RWPE2 (cell line): ENCODE results near the gene SUGCT.

ENCODE experiments used
- ATAC-seq: fragments of 200-7000 bp; cut with Tn5 transposase; 3 replicates; pipeline ENCODE4 v1.9.1; 2021; ENCODE audit warnings: low read depth
- DNase-seq: peaks from one replicate; pipeline ENCODE4 v3.0.0-alpha.2; 2020; ENCODE audit warnings: low spot score
- H3K27ac ChIP-seq: fragments of 450-650 bp; 2 replicates; pipeline ENCODE4 v1.5.1; 2017; ENCODE audit warnings: mild to moderate bottlenecking; ENCODE audit not compliant: poor library complexity, severe bottlenecking
- H3K27me3 ChIP-seq: fragments of 250-450 bp; sonication (Bioruptor Pico); 2 replicates; pipeline ENCODE4 v1.5.1; 2021; ENCODE audit warnings: mild to moderate bottlenecking, moderate library complexity; ENCODE audit not compliant: insufficient read depth, poor library complexity, severe bottlenecking
- H3K36me3 ChIP-seq: fragments of 250-450 bp; sonication (Bioruptor Pico); 2 replicates; pipeline ENCODE4 v1.5.1; 2020; ENCODE audit warnings: low read depth, mild to moderate bottlenecking, moderate library complexity
- H3K4me1 ChIP-seq: fragments of 250-450 bp; sonication (Bioruptor Pico); 2 replicates; pipeline ENCODE4 v1.5.1; 2021; ENCODE audit warnings: mild to moderate bottlenecking, moderate library complexity; ENCODE audit not compliant: insufficient read depth, poor library complexity, severe bottlenecking
- H3K4me3 ChIP-seq: fragments of 250-450 bp; sonication (Bioruptor Pico); 2 replicates; pipeline ENCODE4 v1.5.1; 2021; ENCODE audit warnings: mild to moderate bottlenecking, moderate library complexity; ENCODE audit not compliant: severe bottlenecking
- H3K9me3 ChIP-seq: fragments of 250-450 bp; sonication (Bioruptor Pico); 2 replicates; pipeline ENCODE4 v1.5.1; 2021; ENCODE audit warnings: mild to moderate bottlenecking, moderate library complexity; ENCODE audit not compliant: severe bottlenecking
- CTCF ChIP-seq: fragments of 450-650 bp; IDR thresholded peaks from one replicate; pipeline ENCODE4 v1.5.1; 2017; ENCODE audit warnings: mild to moderate bottlenecking, moderate library complexity; ENCODE audit not compliant: poor library complexity, severe bottlenecking

SUGCT gene

GRCh38 chr7:40680657-40681056 is 545.9 kb downstream of the SUGCT start:
- no peaks in the 10 kb centered on the region for H3K9me3 ChIP-seq
- no peak overlapping the region for H3K27ac ChIP-seq
- no peaks in the 10 kb centered on the region for H3K36me3 ChIP-seq
- no peaks in the 10 kb centered on the region for H3K27me3 ChIP-seq
- DNase-seq (no peak), ATAC-seq (peak; percentile 70; the same call in 2 of the 3 replicates)
- peak; percentile 31 for TF ChIP-seq CTCF
- peaks cover 5% of the 10 kb centered on the region for H3K4me1 ChIP-seq
- H3K4me3 ChIP-seq = no peak overlapping the region

DNA sequence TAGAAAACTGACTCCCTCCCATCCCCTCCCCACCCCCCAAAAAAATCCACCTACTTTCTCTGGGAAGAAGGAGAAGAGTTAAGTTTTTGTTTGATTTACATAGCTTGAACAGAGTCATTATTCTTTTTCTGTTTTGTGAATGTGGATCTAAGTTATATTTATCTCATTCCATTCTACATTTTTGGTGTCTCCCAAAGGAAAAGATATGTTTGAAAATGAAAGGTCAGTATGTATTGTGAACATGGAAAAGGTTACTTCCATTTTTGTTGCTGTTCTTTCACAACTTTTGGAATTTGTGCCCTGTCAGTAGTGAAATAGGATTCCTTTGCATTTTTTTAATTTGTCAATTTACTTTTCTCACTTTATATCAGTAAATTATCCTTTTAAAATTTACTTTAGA is 547.9 kb downstream of the SUGCT start:
- ATAC-seq = no peak
- H3K36me3 ChIP-seq = no peaks in the 10 kb centered on the region
- no peak overlapping the region for H3K4me3 ChIP-seq
- DNase-seq = no peak
- no peaks in the 10 kb centered on the region for H3K9me3 ChIP-seq
- H3K27ac ChIP-seq = no peak overlapping the region
- H3K27me3 ChIP-seq = no peaks in the 10 kb centered on the region
- TF ChIP-seq CTCF = no peak
- no peaks in the 10 kb centered on the region for H3K4me1 ChIP-seq

DNA sequence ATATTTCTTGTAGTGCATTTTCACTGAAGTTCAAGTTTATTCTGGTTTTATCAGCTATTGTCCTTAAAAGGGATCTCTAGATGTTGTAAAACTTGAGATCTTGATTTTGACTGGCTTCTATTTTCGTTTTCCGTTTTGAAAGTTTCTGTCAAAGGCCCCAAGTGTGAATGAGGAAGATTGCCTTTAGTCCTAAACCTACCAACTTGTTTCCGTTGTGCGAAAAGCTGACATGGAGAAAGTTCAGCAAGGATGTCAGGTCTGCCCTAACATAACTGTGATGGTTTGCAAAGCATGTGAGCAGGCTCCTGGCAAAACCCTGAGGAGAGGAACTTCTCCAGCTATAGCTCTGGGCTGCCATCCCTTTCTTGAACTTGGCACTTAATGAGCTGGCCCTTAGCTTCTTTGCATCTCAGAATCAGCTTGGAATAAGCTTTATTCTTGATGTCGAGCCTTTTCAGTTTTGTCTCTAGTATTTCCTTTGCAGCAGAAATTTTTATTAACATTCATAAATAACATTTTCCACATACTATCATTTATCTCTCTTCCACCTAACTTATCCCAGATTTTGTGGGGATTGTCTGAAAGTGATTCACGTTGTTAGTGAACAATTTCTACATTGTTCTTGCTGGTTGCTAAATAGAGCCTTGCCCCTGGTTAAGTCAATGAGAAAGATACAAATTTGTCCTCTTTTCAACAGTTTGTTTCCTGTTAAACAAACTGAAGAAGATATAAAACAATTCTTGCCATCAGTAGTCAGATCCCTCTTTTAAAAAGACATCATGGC is 559.4 kb downstream of the SUGCT start:
- no peaks in the 10 kb centered on the region for H3K27me3 ChIP-seq
- ATAC-seq = no peak

DNA sequence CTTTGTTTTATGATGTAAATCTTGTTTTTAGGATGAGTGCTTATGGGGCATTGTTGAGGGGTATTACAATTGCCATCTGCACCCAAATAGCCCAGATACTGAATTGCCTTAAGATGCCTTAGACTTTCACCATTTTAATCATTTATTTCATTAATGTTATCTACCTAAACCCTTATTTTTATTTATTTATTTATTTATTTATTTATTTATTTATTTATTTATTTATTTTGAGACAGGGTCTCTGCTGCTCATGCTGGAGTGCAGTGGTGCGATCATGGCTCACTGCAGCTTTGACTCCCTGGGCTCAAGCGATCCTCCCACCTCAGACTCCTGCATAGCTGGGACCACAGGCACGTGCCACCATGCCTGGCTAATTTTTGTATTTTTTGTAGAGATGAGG is 560.2 kb downstream of the SUGCT start:
- Histone ChIP-seq H3K4me1 (no peaks in the 10 kb centered on the region), H3K9me3 (no peaks in the 10 kb centered on the region), H3K36me3 (no peaks in the 10 kb centered on the region), H3K27me3 (no peaks in the 10 kb centered on the region), H3K27ac (no peak overlapping the region), H3K4me3 (no peak overlapping the region)
- no peak for ATAC-seq
- TF ChIP-seq CTCF = no peak
- no peak for DNase-seq

More for the DNA sequence above, 559.4 kb downstream of the SUGCT start:
- no peak overlapping the region for H3K27ac ChIP-seq
- DNase-seq = no peak
- TF ChIP-seq CTCF = no peak
- no peaks in the 10 kb centered on the region for H3K9me3 ChIP-seq
- H3K4me1 ChIP-seq = no peaks in the 10 kb centered on the region
- H3K4me3 ChIP-seq = no peak overlapping the region
- no peaks in the 10 kb centered on the region for H3K36me3 ChIP-seq

GRCh38 chr7:40697653-40698052 is 562.8 kb downstream of the SUGCT start:
- Histone ChIP-seq H3K36me3 (no peaks in the 10 kb centered on the region), H3K27me3 (no peaks in the 10 kb centered on the region), H3K9me3 (no peaks in the 10 kb centered on the region), H3K27ac (no peak overlapping the region), H3K4me3 (no peak overlapping the region), H3K4me1 (peaks cover 2% of the 10 kb centered on the region)
- DNase-seq (no peak), ATAC-seq (no peak)
- TF ChIP-seq CTCF = no peak
